HepG2 (cell line): ENCODE measurements around the gene NIP7. TPM values are rescaled to one million over a fixed set of nuclear protein-coding genes. Genes with fewer than 3 reads are reported as not detected.

Source experiments
- ATAC-seq: fragments of 200-7000 bp; cut with Tn5 transposase; 3 replicates; pipeline ENCODE4 v1.9.1; 2020; ENCODE audit warnings: mild to moderate bottlenecking, moderate library complexity
- BruUV-seq: library from RNA; stranded (reverse); fragments of 400-500 nt; replicated peaks from 2 replicates; lab custom pipeline; 2021; lab: Mats Ljungman, UMichigan
- CTCF ChIA-PET: fragments of 300-600 bp; formaldehyde crosslinking; extraction: SDS; loops from one replicate; lab custom pipeline; 2021; ENCODE audit warnings: low total read pairs, inconsistent platforms, low intra/inter-chr PET ratio; lab: Yijun Ruan, JAX
- POLR2A ChIA-PET: fragments of 350-600 bp; sonication (Branson Sonifier 250); formaldehyde crosslinking; loops from one replicate; lab custom pipeline; 2020; ENCODE audit warnings: antibody characterized with exemption, inconsistent platforms; lab: Yijun Ruan, JAX
- DNase-seq: peaks from one replicate; pipeline ENCODE4 v3.0.0-alpha.2; 2015; ENCODE audit warnings: low spot score
- FAIRE-seq: peaks from 3 replicates; lab custom pipeline; 2011; peaks lifted over from hg19 to GRCh38; lab: Jason Lieb, UNC
- H2AFZ ChIP-seq: one replicate; pipeline ENCODE4 v1.6.1; 2011; ENCODE audit warnings: low read length, inconsistent platforms
- H3K27ac ChIP-seq: fragments of 300-600 bp; 3 replicates; pipeline ENCODE4 v1.8.0; 2011; ENCODE audit warnings: mixed run types, mild to moderate bottlenecking, mixed read lengths, low read length, inconsistent platforms; ENCODE audit not compliant: insufficient read depth; ENCODE audit errors: extremely low read length
- H3K27me3 ChIP-seq, 2 experiments: fragments of 200-600 bp in 1 of 2; 2 replicates in 1 of 2; 3 replicates in 1 of 2; pipeline versions ENCODE4 v1.6.0 to v1.8.0; 2011; ENCODE audit warnings: low read length in 2 of 2, mild to moderate bottlenecking in 2 of 2, moderate library complexity in 2 of 2, inconsistent platforms in 1 of 2; ENCODE audit not compliant: insufficient read depth in 2 of 2, control insufficient read depth in 1 of 2
- H3K36me3 ChIP-seq, 2 experiments: fragments of 200-600 bp in 1 of 2; replicated peaks in 1 of 2; 2 replicates in 1 of 2; 3 replicates in 1 of 2; pipeline versions ENCODE4 v1.5.1 to v1.8.0; 2011; ENCODE audit warnings: low read length in 2 of 2, inconsistent platforms in 1 of 2; ENCODE audit not compliant: insufficient read depth in 2 of 2, control insufficient read depth in 1 of 2
- H3K4me1 ChIP-seq: 2 replicates; pipeline ENCODE4 v1.5.1; 2012; ENCODE audit warnings: low read length, inconsistent platforms; ENCODE audit not compliant: insufficient read depth
- H3K4me2 ChIP-seq: 2 replicates; pipeline ENCODE4 v1.6.0; 2011; ENCODE audit warnings: low read depth, low read length, inconsistent platforms
- H3K4me3 ChIP-seq, 3 experiments: fragments of 200-600 bp in 1 of 3; sonication (generic), shearing (Covaris generic) in 1 of 3; replicated peaks in 1 of 3; 2 replicates each; pipeline ENCODE4 v1.5.1; 2011 to 2016; ENCODE audit warnings: low read length in 3 of 3, inconsistent platforms in 2 of 3, low read depth in 2 of 3, mild to moderate bottlenecking in 2 of 3, control low read depth in 1 of 3, mixed read lengths in 1 of 3; ENCODE audit not compliant: insufficient read depth in 1 of 3
- H3K79me2 ChIP-seq: one replicate; pipeline ENCODE4 v1.6.1; 2011; ENCODE audit warnings: low read length, inconsistent platforms; ENCODE audit not compliant: insufficient read depth
- H3K9ac ChIP-seq: 2 replicates; pipeline ENCODE4 v1.6.0; 2011; ENCODE audit warnings: mild to moderate bottlenecking, low read depth, low read length, inconsistent platforms; ENCODE audit not compliant: insufficient read depth
- H3K9me3 ChIP-seq: 2 replicates; pipeline ENCODE4 v1.5.1; 2012; ENCODE audit warnings: mild to moderate bottlenecking, low read length
- H4K20me1 ChIP-seq: 2 replicates; pipeline ENCODE4 v1.6.0; 2011; ENCODE audit warnings: inconsistent platforms, mild to moderate bottlenecking, low read length, moderate library complexity; ENCODE audit not compliant: insufficient read depth
- ELF1 ChIP-seq: sonication (generic); formaldehyde crosslinking; IDR thresholded peaks from 2 replicates; pipeline ENCODE4 v1.4.0; 2020; ENCODE audit warnings: missing genetic modification reagents
- GMEB1 ChIP-seq: sonication (generic); formaldehyde crosslinking; IDR thresholded peaks from 2 replicates; pipeline ENCODE4 v1.5.1; 2020; ENCODE audit warnings: missing genetic modification reagents, mild to moderate bottlenecking, borderline replicate concordance
- HNRNPUL1 ChIP-seq: fragments of 200-400 bp; formaldehyde crosslinking; IDR thresholded peaks from 2 replicates; pipeline ENCODE4 v1.6.1; 2017; ENCODE audit warnings: low read depth, mild to moderate bottlenecking, low read length, moderate library complexity
- NFATC3 ChIP-seq: sonication (generic); formaldehyde crosslinking; IDR thresholded peaks from 2 replicates; pipeline ENCODE4 v1.5.1; 2020; ENCODE audit warnings: mild to moderate bottlenecking, missing genetic modification reagents
- NR2F6 ChIP-seq, 2 experiments: IDR thresholded peaks; 2 replicates each; pipeline ENCODE4 v1.6.1; 2016; ENCODE audit warnings: antibody characterized with exemption in 1 of 2, mild to moderate bottlenecking in 1 of 2
- PTBP1 ChIP-seq: fragments of 200-400 bp; formaldehyde crosslinking; IDR thresholded peaks from 2 replicates; pipeline ENCODE4 v1.6.1; 2018; ENCODE audit warnings: low read length, low read depth; ENCODE audit not compliant: poor library complexity, severe bottlenecking
- RELA ChIP-seq: sonication (generic); formaldehyde crosslinking; IDR thresholded peaks from 2 replicates; pipeline ENCODE4 v1.4.0; 2020; ENCODE audit warnings: missing genetic modification reagents
- REPIN1 ChIP-seq: sonication (generic); formaldehyde crosslinking; IDR thresholded peaks from 2 replicates; pipeline ENCODE4 v1.8.0; 2022; ENCODE audit warnings: missing genetic modification reagents, low read depth, mild to moderate bottlenecking, borderline replicate concordance
- RFX5 ChIP-seq: IDR thresholded peaks from 2 replicates; pipeline ENCODE4 v1.6.1; 2011; ENCODE audit warnings: low read depth, low read length, improper control_type of control experiment
- RXRB ChIP-seq: IDR thresholded peaks from 2 replicates; pipeline ENCODE4 v1.6.1; 2016; ENCODE audit warnings: borderline replicate concordance, missing genetic modification reagents, missing compliant biosample characterization
- SIX1 ChIP-seq: sonication (generic); formaldehyde crosslinking; IDR thresholded peaks from 2 replicates; pipeline ENCODE4 v1.4.0; 2020; ENCODE audit warnings: missing genetic modification reagents, borderline replicate concordance
- USF2 ChIP-seq, 2 experiments: sonication (generic) in 1 of 2; formaldehyde crosslinking in 1 of 2; IDR thresholded peaks; 2 replicates each; pipeline versions ENCODE4 v1.5.1 to v1.6.1; 2011 to 2020; ENCODE audit warnings: borderline replicate concordance in 1 of 2, low read depth in 1 of 2, low read length in 1 of 2, mild to moderate bottlenecking in 1 of 2, missing genetic modification reagents in 1 of 2, moderate library complexity in 1 of 2
- ZNF564 ChIP-seq: sonication (generic); formaldehyde crosslinking; IDR thresholded peaks from 2 replicates; pipeline ENCODE4 v1.8.1; 2023; ENCODE audit warnings: mild to moderate bottlenecking, missing genetic modification reagents
- ZNF780A ChIP-seq: sonication (generic); formaldehyde crosslinking; IDR thresholded peaks from 2 replicates; pipeline ENCODE4 v1.8.0; 2022; ENCODE audit warnings: mild to moderate bottlenecking, missing genetic modification reagents, moderate library complexity
- WGBS: methylation state at CpG from one replicate; pipeline ENCODE4 v1.1.6; 2017; ENCODE audit warnings: low lambda C conversion rate; 5-methylcytosine and 5-hydroxymethylcytosine counted together
- in situ Hi-C: cut with HindIII; loops from 2 replicates; pipeline ENCODE4 v1.10.0; 2017; ENCODE audit warnings: low pct_unique_long_range_greater_than_20kb; ENCODE audit not compliant: extremely low pct_ligation_motif_present
- intact Hi-C: fragments of 100-400 bp; cut with micrococcal nuclease; formaldehyde crosslinking; loops from one replicate; pipeline ENCODE4 v1.10.0; 2022; ENCODE audit not compliant: unreplicated experiment
- polyA plus RNA-seq, 8 experiments: library from polyadenylated mRNA; depleted of rRNA in 3 of 8; stranded (reverse) in 7 of 8; unstranded in 1 of 8; fragments of >200 nt; fragmentation: Illumina TruSeq in 4 of 8; extraction: Trizol in 4 of 8; gene quantifications; 2 replicates each; pipeline versions ENCODE4 v1.2.1 to v1.2.3, GENCODE V29; 2011 to 2016; ENCODE audit warnings: low read depth in 4 of 8, missing spikeins in 1 of 8, mixed read lengths in 1 of 8; ENCODE audit not compliant: insufficient read depth in 1 of 8
- total RNA-seq, 5 experiments: library from RNA; depleted of rRNA; stranded (reverse); fragments of >200 nt; fragmentation: Illumina TruSeq; extraction: Trizol; gene quantifications; 2 replicates each; pipeline ENCODE4 v1.2.3, GENCODE V29; 2016; ENCODE audit warnings: low read depth in 1 of 5
- TF ChIP-seq, protein P1 (sequence below): sonication (generic); IDR thresholded peaks from 2 replicates; pipeline ENCODE4 v1.6.1; 2016; ENCODE audit warnings: low read depth, borderline replicate concordance
- TF ChIP-seq, protein P2 (sequence below): sonication (generic); formaldehyde crosslinking; IDR thresholded peaks from 2 replicates; pipeline ENCODE4 v1.5.0; 2020; ENCODE audit warnings: mild to moderate bottlenecking, missing genetic modification reagents

NIP7 gene
- total and polyA plus RNA-seq, 2 of the 13 experiments (the other 11 are each of a cell fraction or from before 2014, with no cell fraction given): 15.3 to 114 TPM

DNA sequence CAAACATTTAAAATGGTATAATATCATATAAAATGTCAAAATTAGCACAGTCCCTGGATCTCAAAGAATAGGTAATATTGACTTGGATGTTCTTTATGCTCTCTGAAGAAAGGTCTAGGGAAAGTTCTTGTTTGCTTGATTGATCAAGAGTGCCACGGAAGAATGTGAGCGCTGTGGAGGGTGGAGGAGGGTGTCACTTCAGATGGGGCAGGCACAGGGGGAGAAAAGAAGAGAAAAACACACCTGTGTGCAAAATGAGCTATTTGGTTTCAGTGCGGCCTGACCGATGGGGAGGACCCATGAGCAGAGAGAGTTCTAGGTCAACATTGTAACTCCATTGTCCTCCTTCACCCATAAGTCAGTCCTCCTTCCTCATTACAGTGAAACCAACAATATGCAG, 37.3 kb upstream of the NIP7 start (continued):
- TF ChIP-seq USF2 (IDR thresholded peaks at IDR 0.05; ENCODE audit: low read depth, low read length) (no peak), USF2 (CRISPR knock-in tag; IDR thresholded peaks at IDR 0.05; ENCODE audit: borderline replicate concordance) (no peak), PTBP1 (no peak), RXRB (CRISPR knock-in tag) (no peak)

DNA sequence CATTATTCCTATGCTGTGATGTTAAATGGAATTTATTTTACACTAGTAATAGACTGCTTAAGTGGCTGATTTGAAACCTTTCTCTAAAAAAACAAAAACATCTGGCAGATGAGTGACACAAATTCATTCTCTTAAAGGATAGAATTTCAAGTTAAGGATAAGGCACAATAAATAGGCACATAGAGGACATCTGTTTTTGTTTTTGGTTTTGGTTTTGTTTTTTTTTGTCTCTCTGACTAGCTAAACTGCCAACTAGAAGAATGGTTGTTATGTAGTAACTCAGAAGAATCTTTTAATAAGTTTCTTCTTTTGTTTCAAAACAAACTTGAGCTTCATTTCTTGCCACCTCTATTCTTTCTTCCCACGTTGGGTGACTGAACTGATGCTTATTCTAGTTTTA, 33.5 kb upstream of the NIP7 start:
- no peaks in the 10 kb centered on the region for H3K79me2 ChIP-seq
- in situ Hi-C loops: no loop called here
- no peak overlapping the region for H3K4me2 ChIP-seq
- 86% methylated on average over 1 of the region's 1 CpG for WGBS
- H3K4me3 ChIP-seq: no peak overlapping the region
- CTCF ChIA-PET: no interaction called here
- POLR2A ChIA-PET: no interaction called here
- peaks cover 7% of the 10 kb centered on the region for H3K4me1 ChIP-seq
- no peak overlapping the region for H3K9ac ChIP-seq
- peaks cover 8 to 14% of the 10 kb centered on the region in 2 experiments; a peak in 4 of 5 replicates for H3K36me3 ChIP-seq
- intact Hi-C loops: no loop called here
- no peak overlapping the region for H2AFZ ChIP-seq
- H4K20me1 ChIP-seq: no peaks in the 10 kb centered on the region
- no TSS peak for BruUV-seq
- no peaks in the 10 kb centered on the region for H3K27me3 ChIP-seq
- no peak for FAIRE-seq
- ATAC-seq: no peak
- no peak for DNase-seq
- H3K27ac ChIP-seq: no peak overlapping the region
- no peaks in the 10 kb centered on the region for H3K9me3 ChIP-seq
- TF ChIP-seq REPIN1: no peak
- TF ChIP-seq, protein P1, sequence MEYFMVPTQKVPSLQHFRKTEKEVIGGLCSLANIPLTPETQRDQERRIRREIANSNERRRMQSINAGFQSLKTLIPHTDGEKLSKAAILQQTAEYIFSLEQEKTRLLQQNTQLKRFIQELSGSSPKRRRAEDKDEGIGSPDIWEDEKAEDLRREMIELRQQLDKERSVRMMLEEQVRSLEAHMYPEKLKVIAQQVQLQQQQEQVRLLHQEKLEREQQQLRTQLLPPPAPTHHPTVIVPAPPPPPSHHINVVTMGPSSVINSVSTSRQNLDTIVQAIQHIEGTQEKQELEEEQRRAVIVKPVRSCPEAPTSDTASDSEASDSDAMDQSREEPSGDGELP: no peak
- TF ChIP-seq RELA: no peak
- no peak for TF ChIP-seq ZNF564 (CRISPR knock-in tag)
- no peak for TF ChIP-seq HNRNPUL1
- no peak for TF ChIP-seq ZNF780A (CRISPR knock-in tag)
- no peak for TF ChIP-seq ELF1 (CRISPR knock-in tag)
- TF ChIP-seq GMEB1: no peak
- TF ChIP-seq RFX5: no peak
- TF ChIP-seq, protein P2, sequence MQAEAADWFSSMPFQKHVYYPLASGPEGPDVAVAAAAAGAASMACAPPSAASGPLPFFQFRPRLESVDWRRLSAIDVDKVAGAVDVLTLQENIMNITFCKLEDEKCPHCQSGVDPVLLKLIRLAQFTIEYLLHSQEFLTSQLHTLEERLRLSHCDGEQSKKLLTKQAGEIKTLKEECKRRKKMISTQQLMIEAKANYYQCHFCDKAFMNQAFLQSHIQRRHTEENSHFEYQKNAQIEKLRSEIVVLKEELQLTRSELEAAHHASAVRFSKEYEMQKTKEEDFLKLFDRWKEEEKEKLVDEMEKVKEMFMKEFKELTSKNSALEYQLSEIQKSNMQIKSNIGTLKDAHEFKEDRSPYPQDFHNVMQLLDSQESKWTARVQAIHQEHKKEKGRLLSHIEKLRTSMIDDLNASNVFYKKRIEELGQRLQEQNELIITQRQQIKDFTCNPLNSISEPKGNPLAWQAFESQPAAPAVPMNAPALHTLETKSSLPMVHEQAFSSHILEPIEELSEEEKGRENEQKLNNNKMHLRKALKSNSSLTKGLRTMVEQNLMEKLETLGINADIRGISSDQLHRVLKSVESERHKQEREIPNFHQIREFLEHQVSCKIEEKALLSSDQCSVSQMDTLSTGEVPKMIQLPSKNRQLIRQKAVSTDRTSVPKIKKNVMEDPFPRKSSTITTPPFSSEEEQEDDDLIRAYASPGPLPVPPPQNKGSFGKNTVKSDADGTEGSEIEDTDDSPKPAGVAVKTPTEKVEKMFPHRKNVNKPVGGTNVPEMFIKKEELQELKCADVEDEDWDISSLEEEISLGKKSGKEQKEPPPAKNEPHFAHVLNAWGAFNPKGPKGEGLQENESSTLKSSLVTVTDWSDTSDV (CRISPR knock-in tag): no peak
- TF ChIP-seq NFATC3 (CRISPR knock-in tag): no peak
- no peak for TF ChIP-seq NR2F6 (IDR thresholded peaks at IDR 0.05)
- TF ChIP-seq NR2F6 (CRISPR knock-in tag; IDR thresholded peaks at IDR 0.05): no peak
- no peak for TF ChIP-seq SIX1
